Fibroblast of upper back skin (primary cell): ENCODE measurements around the gene PRLR.
"Not testable (repeated sequence)": the region's sequence is repeated elsewhere in the genome, so short reads cannot be mapped to it uniquely, and the experiment has no call there.

ENCODE experiments used
- DNase-seq: peaks from one replicate; pipeline ENCODE4 v3.0.0-alpha.2; 2013

Gene PRLR

DNA sequence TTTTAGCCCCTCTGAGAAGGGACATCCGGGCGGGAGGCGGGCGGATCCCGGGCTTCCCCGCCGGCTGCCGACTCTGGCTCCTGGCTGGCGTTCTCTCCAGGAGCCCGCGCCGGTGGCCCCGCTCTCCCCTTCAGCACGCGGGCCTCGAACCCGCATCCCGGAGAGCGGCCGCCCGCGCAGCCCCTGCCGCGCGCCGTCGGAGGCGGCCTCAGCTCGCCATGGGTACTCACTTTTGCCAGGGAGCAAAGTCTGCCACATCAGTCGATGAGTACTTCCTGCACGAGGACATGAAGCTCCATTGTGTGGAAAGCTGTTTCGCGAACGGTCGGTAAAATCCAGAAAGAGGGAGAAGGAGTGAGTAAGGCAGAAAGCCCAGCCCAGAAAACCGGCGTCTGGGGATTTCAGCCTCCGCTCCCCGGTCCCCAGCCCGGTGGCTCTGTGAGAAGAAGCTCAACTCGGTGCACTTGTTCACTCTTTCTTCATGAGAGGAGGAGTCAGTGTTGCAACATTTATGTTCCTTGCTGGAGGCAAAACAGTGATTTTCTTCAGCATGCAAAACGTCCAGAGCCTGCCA, at the start of gene PRLR:
Gene PRLR, minus strand, starts transcription at position 450 of the 574 bp plus-strand sequence. CDS start 140,867 bp downstream, outside the sequence.
- DNase-seq = peak; percentile 16

DNA sequence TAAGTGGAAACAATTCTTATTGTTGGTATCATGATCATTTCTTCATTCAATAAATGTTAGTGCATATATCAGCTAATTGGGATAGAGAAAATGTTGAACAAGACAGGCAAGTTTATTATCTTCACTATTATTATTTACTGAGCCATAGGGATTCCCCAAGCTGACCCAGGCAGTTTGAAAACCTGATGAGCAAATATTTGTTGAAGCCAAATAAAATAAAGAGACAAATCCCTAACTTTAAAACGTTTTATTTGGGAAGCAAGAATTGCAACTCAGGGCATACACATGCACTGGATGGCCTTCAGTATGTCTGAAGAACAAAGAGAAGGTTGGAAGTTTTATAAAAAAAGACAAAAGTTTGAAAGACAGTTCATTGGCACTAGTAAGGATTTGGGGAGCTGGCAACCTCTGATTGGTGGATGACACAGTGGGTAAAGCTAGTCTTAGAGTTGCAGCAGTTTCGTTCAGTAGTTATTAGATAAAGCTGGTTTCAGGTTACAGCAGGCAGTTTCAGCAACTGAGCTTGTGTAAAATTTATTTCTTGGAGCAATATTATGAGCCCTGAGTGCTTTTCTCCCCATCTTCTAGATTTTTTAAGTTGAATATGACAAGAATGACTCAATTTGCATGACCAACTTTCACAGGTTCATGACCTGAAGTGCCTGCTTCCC, 44.7 kb upstream of the PRLR start:
- DNase-seq = no peak

- no peak for DNase-seq
These were observed 38.7 kb upstream of the PRLR start for GRCh38 chr5:35269006-35269405.

- no peak for DNase-seq
These were observed 36.0 kb upstream of the PRLR start for GRCh38 chr5:35266276-35266675.

DNA sequence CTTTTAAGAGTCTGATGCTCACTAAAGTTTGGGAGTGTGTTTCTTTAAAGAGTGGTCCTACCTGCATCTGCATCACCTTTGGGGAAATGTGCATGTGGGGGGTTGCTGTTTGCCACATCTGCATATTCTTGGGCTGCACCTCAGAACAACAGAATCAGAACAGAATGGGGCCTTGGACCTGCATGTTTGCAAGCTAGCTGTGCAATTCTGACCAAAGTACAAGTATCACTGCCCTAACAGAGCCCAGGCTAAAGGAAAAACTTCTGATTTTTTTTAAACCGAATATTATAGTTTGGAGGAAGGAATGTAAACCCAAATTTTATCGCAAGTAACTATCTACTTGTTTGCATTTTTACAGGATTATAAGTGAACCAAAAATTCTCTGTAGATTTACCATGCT, 34.2 kb upstream of the PRLR start:
- no peak for DNase-seq

GRCh38 chr5:35263266-35263877, 33.1 kb upstream of the PRLR start:
- no peak for DNase-seq

DNA sequence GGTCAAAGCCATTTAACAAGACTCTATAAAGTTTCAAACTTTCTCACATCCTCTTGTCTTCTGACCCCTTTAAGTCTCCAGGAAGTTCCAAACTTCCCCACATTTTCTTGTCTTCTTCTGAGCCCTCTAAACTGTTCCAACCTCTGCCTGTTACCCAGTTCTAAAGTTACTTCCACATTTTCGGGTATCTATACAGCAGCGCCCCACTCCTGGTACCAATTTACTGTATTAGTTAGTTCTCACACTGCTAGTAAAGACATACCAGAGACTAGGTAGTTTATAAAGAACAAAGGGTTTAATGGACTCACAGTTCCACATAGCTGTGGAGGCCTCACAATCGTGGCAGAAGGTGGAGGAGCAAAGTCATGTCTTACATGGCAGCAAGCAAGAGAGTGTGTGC, 23.3 kb upstream of the PRLR start:
- no peak for DNase-seq

GRCh38 chr5:35252963-35253362, 22.7 kb upstream of the PRLR start:
- no peak for DNase-seq

DNA sequence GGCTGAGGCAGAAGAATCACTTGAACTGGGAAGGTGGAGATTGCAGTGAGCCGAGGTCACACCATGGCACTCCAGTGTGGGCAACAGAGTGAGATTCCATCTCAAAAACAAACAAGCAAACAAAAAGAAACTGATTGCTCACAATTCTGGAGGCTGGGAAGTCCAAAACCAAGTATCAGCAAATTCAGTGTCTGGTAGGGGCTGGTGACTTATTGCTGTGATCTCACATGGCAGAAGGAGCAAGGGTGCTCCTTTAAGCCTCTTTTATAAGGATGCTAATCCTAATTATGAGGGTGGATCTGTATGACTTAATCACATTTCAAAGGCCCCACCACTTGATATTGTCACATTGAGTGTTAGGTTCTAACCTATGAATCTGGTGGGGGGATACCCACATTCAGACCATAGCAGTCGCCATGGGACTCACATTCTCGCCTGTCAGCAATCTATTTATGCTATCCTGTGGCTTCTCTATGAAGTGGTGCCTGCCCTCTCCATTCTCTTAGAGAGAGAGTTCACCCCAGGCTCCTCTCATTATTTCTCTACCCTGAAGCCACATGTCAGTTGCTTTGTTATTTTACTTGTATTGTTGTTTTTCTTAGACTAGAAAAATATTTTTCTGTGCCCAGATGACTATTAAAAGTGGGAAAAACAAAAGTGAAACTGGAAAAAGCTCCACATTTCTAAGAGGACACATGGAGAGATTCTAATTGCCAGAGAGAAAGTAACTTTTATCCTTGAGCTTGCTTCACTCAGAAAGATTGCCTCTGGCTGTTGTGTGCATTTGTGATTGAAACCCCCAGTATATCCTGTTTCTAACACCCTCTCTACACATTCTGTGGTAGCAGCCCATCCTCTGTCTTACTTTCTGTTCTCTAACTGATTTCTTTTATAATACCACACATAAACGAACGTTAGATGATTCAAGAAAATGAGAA, 18.8 kb upstream of the PRLR start:
- DNase-seq = no peak

- no peak for DNase-seq
These were observed 17.4 kb upstream of the PRLR start for GRCh38 chr5:35247648-35248034.

- DNase-seq = peak; percentile 14
These were observed 16.8 kb upstream of the PRLR start for GRCh38 chr5:35246900-35247647.

GRCh38 chr5:35246411-35246810, 16.1 kb upstream of the PRLR start:
- no peak for DNase-seq

DNA sequence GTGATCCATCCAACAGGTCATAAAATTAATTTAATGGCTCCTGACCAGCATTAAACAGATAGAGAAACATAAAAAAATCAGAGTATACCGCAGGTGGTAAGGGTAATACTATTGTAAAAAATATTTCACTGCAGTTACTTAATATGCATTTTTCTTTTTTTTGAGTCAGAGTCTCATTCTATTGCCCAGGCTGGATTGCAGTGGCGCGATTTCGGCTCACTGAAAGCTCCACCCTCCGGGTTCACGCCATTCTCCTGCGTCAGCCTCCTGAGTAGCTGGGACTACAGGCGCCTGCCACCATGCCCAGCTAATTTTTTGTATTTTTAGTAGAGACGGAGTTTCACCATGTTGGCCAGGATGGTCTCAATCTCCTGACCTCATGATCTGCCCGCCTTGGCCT, 15.1 kb upstream of the PRLR start:
- DNase-seq = not testable (repeated sequence)

DNA sequence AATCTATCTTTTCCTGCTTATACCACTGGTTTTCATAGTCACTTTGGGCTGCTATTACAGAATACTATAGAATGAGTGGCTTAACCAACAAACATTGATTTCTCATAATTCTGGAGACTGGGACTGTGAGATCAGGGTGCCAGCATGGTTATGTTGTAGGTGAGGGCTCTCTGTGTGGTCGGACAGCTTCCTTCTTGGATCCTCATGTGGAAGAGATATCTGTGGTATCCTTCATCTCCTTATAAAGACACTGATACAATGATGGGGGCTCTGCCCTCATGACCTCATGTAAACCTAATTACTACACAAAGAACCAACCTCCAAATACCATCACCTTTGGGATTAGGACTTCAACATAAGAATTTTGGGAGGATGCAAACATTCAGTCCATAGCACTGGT, 13.9 kb upstream of the PRLR start:
- DNase-seq = no peak

DNA sequence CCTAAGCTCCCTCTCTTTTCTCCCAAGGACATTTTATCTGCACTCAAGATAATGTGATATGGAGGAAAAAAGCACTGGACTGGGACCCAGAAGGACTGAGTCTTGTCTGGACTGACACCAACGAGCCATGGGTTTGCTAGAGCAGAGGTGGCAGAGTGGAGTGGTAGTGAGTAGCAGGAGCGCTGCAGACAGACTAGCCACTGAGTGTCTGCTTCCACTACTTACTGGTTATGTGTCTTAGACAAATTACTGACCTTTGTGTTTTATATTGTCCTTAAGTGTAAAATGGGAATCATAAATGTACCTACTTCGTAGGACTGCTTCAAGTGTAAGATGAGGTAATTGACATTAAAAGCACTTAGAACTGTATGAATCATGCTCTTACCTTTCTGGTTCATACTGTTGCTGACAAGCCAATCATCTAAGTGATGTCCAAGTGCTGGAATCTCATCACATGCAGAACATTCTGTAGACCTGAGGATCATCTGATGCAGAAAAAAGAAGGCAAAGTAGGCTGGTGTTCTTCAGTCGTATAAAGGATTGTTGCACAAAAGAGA, 12.5 kb upstream of the PRLR start:
- DNase-seq = no peak

- no peak for DNase-seq
These were observed 10.6 kb upstream of the PRLR start for GRCh38 chr5:35240892-35241291.

DNA sequence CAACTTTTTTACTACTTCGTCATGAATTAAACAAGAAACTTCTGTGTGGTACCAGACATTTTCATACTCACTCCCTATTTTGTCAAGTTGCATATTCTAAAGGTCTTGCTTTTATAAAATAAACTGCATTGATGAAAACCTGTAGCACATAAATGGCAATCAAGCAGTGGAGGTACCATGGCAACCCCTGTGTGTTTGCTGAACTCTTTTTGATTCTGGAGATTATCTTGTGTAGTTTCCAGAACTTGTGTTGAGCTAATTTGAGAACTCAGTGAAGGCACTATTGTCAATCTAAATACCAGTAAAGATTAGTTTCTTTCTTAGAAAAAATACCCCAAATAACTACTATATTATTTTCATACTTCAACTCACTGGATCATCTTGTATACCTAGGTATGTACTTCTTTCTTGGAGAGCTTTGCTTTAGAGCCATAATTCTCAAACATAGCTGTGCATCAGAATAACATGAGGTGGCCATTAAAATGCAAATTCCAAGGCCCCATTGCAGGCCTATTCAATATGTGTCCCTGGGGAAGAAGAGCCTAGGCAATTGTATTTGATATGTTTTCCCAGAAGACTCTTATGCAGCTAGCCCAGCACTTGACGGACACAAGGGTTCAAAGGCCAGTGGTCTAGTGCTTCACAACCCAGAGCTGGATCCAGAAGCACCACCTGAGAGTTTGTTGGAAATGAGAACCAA, 9.8 kb upstream of the PRLR start:
- no peak for DNase-seq

DNA sequence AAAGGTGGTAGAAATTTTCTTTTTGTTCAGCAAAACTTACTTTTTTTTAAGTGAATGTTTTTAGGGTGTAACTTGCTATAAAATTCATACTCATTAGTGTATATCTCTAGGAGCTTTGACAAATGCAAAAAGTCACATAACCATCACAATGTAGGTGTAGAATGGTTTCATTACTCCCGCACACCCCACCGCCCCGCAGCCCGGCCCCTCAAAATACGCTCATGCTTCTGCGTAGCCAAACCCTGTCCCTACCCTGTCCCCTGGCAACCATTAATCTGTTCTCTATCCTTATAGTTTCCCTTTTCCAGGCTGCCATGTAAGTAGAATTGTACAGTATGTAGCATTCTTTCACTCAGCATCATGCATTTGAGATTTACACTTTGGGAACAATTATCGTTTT, 9.2 kb upstream of the PRLR start:
- DNase-seq = no peak

DNA sequence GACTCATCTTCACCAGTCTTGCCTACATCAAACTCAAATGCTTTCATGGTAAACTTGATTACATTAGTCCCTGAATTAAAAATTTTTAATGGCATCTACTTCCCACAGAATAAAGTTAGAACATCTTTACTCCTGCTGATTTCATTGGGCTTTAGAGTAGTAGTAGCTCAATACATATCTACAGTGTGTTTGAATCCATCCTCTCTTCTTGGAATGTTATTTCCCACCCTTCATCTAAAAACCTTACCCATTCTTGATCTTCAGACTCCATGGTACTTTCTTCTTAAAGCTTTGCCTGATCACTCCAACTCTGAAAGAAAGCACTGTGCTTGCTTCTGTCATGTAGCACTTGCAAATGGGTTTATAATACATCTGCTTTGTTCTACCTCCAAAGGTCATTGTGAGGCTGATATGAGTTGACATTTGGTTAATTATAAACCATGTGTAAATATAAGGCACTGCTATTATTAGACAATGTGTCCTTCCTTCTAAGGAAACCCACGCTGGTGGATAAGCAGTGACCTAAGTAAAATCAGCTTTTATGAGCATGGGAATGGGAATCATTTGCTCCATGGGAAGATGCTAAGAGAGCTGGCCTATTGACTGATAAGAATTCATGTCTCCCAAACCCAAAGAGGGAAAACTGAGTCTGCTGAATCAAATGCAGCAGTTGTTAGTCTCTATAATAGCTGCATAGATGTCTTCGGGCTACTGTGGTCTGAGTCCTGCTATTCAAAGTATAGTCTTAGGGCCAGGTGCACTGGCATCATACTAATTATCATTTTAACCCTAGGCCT, 7.5 kb upstream of the PRLR start:
- no peak for DNase-seq

DNA sequence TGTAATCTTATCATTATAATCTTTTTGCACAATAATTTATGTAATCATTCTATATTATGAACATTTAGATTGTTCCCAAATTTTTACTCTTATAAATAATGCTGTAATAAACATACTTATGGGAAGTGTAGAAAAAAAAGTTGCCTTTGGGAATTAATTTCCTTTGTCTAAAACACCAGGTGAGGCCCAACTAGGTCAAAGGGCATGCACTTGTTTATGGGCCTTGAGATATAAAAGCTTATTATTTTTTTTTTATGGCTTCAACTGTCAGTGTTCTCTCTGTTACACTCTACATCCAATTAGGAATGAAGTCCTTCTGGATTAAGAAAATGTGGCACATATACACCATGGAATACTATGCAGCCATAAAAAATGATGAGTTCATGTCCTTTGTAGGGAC, 6.5 kb upstream of the PRLR start:
- no peak for DNase-seq

GRCh38 chr5:35233601-35234000, 3.3 kb upstream of the PRLR start:
- DNase-seq = no peak
